DMS153 treated with DMSO at 0.1 percent for 48 hours (cell line): ENCODE measurements around the gene ARCN1.

ENCODE experiments used
- DNase-seq: peaks from one replicate; lab custom pipeline; 2025; ENCODE audit not compliant: unreplicated experiment; lab: John Stamatoyannopoulos, UW

Gene ARCN1

GRCh38 chr11:118572061-118572980, at the start of gene ARCN1:
ARCN1 (plus strand) TSS chr11:118572409; CDS start chr11:118572548, 139 bp downstream.
- peak; percentile 56 for DNase-seq

DNA sequence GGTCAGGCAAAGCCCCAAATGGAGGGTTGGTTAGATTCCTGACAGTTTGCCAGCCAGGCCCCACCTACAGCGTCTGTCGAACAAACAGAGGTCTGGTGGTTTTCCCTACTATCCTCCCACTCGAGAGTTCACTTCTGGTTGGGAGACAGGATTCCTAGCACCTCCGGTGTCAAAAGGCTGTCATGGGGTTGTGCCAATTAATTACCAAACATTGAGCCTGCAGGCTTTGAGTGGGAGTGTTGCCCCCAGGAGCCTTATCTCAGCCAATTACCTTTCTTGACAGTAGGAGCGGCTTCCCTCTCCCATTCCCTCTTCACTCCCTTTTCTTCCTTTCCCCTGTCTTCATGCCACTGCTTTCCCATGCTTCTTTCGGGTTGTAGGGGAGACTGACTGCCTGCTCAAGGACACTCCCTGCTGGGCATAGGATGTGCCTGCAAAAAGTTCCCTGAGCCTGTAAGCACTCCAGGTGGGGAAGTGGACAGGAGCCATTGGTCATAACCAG, 49.6 kb upstream of the ARCN1 start:
- DNase-seq, result no peak

DNA sequence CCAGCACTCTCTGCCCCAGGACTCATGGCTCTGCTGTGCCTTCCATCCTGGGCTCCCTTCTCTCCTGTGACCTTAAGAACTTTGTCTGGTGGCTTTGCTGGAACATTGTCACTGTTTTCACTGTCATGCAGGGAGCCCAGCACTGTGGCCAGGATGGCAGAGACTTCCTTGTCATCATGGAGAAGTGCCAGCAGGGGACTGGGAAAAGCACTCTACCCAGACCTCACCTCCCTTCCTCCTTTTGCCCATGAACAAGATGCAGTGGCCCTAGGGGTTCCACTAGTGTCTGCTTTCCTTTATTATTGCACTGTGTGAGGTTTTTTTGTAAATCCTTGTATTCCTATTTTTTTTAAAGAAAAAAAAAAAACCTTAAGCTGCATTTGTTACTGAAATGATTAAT, 47.9 kb upstream of the ARCN1 start:
- DNase-seq, result no peak

DNA sequence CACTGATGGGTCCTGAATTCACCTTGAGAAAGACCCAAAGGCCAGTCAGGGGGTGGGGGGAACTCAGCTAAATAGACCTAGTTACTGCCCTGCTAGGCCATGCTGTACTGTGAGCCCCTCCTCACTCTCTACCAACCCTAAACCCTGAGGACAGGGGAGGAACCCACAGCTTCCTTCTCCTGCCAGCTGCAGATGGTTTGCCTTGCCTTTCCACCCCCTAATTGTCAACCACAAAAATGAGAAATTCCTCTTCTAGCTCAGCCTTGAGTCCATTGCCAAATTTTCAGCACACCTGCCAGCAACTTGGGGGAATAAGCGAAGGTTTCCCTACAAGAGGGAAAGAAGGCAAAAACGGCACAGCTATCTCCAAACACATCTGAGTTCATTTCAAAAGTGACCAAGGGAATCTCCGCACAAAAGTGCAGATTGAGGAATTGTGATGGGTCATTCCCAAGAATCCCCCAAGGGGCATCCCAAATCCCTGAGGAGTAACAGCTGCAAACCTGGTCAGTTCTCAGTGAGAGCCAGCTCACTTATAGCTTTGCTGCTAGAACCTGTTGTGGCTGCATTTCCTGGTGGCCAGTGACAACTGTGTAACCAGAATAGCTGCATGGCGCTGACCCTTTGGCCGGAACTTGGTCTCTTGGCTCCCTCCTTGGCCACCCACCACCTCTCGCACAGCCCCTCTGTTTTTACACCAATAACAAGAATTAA, 47.3 kb upstream of the ARCN1 start:
- DNase-seq, result no peak

- no peak for DNase-seq
These were observed 45.5 kb upstream of the ARCN1 start for GRCh38 chr11:118526688-118527087.

- no peak for DNase-seq
These were observed 45.1 kb upstream of the ARCN1 start, which contains the start of gene TTC36 for GRCh38 chr11:118527109-118527508. TTC36 (plus strand) TSS chr11:118527474; CDS start chr11:118527495, 21 bp downstream.

DNA sequence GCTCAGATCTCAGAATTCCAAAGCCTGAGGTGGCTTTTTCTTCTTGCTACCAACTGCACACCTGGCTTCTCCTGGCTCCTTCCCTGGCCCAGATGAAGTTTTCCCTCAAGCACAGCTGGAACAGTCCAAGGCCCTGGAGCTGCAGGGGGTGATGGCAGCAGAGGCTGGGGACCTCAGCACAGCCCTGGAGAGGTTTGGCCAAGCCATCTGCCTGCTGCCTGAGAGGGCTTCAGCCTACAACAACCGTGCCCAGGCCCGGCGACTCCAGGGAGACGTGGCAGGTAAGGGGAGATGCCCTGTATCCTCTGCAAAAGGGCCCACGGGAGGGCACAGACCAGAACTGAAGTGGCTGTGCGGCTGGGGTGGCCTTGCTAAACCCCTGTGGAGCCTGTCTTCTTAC, 43.7 kb upstream of the ARCN1 start:
- DNase-seq, result no peak

DNA sequence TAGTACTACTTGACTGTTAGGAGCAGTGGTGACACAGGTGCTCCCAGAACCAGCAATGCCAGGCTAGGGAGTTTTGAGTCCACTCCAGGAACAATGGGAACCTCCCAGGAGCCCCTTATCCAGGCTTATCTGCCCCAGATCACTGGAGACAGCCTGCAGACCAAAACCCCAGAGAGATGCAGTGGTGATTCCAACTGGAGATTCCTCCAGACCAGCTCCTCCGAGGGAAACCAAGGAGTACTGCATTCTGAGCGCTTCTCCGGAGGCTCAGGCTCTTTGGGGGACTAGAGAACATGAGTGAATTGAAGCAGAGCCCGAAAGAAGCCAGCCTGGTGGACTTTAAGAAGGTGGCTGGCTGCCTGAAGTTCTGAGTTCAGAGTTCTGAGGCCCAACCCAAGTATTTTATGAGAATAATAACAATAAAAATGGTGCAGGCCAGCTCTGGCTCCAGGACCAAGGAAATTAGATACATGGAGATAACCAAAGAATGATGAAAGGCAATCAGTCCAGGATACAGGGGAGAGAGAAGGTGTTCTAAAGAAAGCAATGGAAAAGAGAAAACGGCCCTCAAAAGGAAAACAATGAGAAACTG, 42.5 kb upstream of the ARCN1 start:
- DNase-seq, result no peak

- DNase-seq, result peak; percentile 70
These were observed 42.0 kb upstream of the ARCN1 start for GRCh38 chr11:118530180-118530682.

DNA sequence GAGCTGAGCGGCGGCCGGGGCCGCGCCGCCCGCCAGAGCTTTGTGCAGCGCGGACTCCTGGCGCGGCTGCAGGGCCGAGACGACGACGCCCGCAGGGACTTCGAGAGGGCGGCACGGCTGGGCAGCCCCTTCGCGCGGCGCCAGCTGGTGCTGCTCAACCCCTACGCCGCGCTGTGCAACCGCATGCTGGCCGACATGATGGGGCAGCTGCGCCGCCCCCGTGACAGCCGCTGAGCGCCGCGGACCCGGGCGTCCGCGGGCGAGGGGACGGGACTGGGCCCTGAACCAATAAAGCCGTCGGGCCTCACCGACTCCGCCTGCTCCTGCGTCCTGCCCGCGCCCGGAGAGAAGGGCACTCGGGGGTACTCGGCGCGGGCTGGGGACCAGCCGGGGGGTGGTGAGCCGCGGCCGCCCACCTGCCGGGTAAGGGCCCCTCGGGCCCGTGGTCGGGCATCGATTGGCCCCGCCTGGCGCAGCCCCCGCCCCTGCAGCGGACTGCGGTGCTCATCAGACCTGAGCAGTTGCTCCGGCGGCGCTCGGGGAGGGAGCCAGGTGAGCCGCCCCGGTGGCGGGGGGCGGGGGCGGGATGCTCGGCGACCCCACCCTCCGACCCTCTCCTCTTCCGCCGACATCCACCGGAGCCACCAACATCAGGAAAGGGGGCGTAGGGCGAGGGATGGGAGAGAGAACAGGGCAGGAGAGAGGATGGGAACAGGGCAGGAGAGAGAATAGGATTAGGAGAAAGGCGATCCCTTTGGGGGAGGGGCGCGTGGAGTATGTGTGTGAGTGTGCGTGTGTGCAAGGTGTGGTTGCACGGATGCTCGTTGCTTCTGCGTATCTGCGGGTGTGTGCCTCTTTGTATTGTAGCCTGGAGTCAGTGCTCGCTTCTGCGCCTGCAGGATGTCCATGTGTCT, 41.3 kb upstream of the ARCN1 start, which contains the start of gene TMEM25:
TSS of gene TMEM25 (plus strand) at position 510 of the 914 bp plus-strand sequence. CDS start 610 bp downstream, outside the sequence.
- DNase-seq, result no peak

DNA sequence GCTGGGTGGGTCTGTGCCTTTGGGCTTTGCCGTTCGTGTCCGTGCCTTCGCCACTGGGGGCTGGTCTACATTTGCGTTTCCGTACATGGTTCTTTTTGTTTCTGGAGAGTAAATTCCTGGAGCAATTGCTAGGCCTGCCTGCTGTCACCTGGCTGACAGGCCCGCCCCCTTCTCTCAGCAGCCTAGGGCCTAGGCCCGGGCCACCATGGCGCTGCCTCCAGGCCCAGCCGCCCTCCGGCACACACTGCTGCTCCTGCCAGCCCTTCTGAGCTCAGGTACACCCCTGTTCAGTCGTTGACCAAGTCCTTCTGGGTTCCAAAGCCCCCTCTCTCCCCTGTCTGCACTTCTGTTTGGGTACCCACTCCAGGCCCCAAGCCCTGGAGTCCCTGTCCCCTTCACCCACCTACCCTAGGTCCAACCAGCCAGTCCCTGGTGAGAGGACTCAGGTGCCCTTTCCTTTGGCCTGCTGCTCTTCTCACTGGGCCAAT, 40.6 kb upstream of the ARCN1 start:
- DNase-seq, result no peak

- no peak for DNase-seq
These were observed 40.1 kb upstream of the ARCN1 start for GRCh38 chr11:118532091-118532490.

DNA sequence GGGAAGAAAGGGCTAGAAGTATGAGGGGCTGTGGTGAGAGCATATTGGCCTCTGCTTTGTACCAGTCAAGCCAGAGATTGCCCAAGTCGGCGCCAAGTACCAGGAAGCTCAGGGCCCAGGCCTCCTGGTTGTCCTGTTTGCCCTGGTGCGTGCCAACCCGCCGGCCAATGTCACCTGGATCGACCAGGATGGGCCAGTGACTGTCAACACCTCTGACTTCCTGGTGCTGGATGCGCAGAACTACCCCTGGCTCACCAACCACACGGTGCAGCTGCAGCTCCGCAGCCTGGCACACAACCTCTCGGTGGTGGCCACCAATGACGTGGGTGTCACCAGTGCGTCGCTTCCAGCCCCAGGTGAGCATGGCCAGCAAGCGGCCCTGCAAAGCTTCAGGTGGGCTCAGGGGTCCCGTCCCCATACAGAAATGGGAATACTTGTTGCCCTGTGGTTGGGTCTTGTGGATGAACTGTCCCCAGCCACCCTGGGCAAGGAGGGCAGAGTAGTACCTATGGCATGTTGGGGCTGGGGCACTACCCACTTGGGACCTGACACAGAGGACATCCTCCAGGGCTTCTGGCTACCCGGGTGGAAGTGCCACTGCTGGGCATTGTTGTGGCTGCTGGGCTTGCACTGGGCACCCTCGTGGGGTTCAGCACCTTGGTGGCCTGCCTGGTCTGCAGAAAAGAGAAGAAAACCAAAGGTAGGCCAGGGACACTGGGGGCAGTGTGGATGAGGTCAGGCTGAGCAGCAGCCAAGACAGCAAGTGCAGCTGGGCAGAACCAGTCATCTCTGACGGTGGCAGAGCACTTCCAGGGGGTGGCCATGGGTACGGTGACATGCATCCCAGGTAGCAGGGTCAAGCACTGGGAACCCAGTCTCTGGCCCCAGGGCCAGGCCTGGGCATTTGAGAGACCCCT, 39.1 kb upstream of the ARCN1 start:
- no peak for DNase-seq

DNA sequence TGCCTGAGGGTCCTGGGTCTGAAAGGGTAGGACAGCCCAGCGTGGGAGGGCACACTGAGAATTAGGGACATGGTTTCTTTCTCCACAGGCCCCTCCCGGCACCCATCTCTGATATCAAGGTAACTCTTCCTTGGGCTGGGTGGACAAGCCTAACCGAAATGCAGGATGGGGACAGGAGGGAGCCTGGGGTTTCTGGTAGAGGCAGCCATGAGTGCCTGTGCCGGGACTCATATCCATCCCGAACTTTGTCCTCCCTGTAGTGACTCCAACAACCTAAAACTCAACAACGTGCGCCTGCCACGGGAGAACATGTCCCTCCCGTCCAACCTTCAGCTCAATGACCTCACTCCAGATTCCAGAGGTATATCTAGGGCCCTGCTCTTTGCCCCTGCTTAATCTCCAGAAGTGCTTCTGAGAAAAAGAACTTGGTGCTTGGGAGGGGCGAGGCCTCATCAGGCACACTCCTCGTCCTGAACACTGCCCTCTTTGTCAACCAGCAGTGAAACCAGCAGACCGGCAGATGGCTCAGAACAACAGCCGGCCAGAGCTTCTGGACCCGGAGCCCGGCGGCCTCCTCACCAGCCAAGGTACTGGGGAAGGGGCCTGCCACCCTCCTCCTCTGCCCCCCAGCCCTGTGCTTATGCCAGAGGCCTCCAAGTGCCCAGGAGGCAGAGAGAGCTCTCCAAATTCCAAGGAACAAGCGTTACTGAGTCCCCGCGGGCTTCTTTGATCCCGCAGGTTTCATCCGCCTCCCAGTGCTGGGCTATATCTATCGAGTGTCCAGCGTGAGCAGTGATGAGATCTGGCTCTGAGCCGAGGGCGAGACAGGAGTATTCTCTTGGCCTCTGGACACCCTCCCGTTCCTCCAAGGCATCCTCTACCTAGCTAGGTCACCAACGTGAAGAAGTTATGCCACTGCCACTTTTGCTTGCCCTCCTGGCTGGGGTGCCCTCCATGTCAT, 38.2 kb upstream of the ARCN1 start:
- DNase-seq, result no peak

DNA sequence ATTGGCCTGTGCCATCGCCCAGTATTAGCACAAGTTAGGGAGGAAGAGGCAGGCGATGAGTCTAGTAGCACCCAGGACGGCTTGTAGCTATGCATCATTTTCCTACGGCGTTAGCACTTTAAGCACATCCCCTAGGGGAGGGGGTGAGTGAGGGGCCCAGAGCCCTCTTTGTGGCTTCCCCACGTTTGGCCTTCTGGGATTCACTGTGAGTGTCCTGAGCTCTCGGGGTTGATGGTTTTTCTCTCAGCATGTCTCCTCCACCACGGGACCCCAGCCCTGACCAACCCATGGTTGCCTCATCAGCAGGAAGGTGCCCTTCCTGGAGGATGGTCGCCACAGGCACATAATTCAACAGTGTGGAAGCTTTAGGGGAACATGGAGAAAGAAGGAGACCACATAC, 36.9 kb upstream of the ARCN1 start:
- DNase-seq, result no peak

DNA sequence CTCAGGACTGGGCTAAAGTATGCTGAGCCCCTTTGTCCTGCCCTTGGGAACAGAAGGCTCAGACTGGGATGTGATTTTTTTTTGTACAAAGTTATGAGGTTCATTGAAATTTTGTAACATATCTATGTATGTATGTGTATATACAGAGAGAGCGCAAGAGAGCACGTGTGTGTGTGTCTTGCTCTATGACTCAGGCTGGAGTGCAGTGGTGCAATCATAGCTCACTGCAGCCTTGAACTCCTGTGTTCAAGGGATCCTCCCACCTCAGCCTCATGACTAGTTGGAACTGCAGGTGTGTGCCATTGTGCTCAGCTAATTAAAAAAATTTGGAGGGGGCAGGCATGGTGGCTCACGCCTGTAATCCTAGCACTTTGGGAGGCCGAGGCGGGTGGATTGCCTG, 35.5 kb upstream of the ARCN1 start:
- DNase-seq, result no peak

DNA sequence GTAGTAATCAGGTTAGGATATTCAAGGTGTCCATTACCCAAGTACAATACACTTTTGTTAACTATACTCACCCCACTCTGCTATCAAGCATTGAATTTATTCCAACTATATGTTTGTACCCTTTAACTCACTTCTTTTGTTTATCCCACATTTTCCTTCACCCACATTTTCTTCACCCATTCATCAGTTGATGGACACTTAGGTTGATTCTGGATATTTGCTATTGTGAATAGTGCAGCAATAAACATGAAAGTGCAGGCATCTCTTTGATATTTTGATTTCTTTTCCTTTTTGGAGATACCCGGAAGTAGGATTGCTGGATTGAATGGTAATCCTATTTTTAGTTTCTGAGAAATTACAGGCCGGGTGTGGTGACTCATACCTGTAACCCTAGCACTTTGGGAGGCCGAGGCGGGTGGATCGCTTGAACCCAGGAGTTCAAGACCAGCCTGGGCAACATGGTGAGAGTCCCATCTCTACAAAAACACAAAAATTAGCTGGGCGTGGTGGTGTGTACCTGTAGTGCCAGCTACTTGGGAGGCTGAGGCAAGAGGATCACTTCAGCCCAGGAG, 34.7 kb upstream of the ARCN1 start:
- no peak for DNase-seq
